Stimulated activated CD8-positive, alpha-beta memory T cell treated with anti-CD3 and anti-CD28 coated beads, Interleukin-15, amount 100 ng/mL, for 1 hour (primary cell): ENCODE measurements around the gene ITLN1.
"Not testable (repeated sequence)": the region's sequence is repeated elsewhere in the genome, so short reads cannot be mapped to it uniquely, and the experiment has no call there.

Source experiments
- DNase-seq: peaks from one replicate; pipeline ENCODE4 v3.0.0-alpha.2; 2020; ENCODE audit warnings: low read depth

ITLN1 gene

DNA sequence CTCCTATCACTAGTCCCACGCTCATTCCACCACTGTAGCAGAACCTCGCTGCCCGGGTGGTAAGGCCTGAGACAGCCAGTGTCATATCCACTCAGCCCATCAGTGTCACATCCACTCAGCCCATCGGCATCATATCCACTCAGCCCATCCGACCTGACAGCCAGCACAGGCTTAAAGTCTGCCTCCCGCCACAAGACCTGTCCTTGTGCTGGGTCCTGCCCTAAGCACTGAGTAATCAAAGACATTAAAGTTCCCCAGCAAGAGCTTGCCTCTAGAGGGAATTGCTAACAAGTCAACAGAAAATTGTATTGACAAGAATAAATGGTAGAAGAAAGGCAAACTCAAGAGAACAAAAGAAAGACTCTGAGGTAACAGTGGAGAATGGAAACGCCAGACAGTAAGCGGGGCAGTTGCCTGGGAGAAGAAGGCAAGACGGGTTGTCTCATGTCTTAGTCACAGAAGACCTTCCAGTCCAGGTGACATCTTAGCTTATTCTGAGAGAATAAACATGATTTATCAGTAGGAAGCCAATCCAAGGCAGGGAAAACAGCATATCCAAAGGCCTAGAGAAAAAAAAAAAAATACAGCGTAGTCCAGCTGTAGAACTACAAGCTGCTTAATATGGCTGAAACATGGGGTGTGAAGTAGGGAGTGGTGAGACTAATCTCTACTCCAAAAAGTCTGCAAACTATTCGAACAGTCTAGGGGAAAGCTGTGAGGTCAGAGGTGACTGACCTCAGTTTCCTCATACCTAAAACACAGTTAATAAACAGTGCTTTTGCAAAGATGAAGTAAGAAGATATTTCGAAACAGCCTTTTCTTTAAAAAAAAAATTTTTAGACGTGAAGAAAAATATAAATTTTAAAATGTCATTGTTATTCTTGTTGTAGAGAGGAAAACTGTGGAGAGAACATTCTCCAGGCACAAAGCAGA lies 1.1 kb downstream of the ITLN1 start:
- DNase-seq: no peak

DNA sequence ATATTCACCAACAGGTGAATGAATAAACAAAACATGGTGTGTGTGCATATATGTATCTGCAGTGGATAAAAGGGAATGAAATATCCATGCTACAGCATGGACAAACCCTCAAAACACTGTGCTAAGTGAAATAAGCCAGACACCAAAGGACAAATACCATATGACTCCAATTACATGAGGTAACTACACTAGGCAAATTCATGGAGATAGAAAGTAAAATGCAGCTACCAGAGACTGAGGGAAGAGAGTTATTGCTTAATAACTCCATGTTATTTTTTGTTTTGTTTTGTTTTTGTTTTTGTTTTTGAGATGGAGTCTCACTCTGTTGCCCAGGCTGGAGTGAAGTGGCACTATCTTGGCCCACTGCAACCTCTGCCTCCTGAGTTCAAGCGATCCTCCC lies 2.4 kb downstream of the ITLN1 start:
- DNase-seq: no peak

DNA sequence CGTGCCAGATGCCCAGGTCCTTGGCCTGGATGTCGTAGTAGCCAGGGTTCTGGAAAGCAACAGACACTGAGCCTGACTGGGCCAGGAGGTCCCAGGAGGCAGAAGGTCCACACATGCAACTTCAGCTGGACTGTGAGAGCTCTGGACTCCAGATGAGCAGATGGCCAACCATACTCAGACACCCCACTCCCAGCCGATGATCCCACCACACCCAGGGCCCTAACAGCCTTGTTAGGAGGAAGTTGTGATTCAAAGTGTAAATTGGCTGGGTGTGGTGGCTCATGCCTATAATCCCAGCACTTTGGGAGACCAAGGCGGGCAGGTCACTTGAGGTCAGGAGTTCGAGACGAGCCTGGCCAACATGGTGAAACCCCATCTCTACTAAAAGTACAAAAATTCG lies 3.7 kb downstream of the ITLN1 start:
- DNase-seq: not testable (repeated sequence)

DNA sequence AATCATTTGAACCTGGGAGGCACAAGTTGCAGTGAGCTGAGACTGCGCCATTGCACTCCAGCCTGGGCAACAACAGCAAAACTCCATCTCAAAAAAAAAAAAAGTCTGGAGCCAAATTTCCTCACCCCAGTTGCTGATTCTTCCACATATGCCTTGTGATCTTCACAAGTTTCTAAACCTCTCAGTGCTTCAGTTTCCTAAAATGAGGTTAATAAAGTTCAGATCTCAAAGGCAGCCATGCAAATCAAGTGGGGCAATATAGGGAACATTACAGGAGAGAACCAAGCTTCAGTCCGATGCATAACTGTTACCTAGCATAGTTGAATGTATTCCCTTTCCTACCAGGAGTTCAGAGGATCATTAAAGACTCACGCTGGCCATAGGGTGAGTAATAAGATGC lies 4.8 kb downstream of the ITLN1 start:
- no peak for DNase-seq

DNA sequence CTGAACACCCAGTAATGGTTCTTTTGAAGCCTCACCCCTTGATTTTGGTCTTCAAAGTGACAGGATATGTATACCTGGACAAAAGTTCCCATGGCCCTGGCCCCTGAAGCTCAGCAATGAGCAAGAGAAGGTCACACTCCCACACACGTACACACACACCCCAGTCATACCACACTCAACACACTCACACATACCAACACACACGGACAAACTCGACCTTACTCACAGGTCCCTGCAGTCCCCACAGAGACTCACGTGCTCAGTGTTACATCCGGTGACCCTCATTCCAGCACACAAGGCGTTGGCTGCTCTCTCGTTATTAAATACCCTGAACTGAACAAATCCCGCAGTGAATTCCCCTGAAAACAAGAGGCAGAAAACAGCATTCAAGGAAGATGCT lies 5.9 kb downstream of the ITLN1 start:
- DNase-seq: no peak

DNA sequence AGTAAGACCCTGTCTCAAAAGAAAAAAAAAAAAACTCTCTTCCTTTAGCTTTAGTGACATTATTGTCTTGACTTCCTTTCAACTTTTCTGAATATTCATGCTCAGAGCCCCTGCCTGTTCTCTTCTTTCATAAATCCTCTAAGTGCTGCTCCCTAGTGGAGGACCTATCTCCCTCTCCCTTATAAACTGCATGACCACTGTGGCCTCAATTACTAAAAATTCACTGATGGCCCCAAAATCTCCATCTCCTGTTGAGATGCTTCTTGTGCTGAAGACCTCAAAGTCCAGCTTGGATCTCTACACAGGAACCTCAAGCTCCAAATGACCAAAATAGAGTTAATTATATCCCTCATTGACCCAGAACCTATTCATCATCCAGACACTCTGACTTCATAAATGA lies 7.8 kb downstream of the ITLN1 start:
- no peak for DNase-seq

DNA sequence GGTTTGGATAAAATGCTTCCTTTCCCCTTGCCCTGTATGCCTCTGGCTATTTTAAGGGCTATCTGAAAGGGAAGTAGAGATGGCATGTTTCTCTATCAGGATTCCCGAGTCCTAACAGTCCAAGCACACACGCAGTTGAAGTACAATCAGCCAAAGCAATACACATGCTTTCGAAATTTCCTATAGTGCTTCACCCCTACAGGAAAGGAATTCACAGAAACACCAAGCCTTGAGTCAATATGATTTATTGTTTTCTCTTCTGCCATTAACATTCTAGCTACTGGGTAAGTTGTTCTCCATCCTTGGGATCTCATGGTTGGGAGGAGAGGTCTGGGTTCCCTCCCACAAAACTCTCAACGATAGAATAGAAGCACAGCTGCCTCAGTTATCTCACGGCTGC lies 8.7 kb downstream of the ITLN1 start:
- no peak for DNase-seq

DNA sequence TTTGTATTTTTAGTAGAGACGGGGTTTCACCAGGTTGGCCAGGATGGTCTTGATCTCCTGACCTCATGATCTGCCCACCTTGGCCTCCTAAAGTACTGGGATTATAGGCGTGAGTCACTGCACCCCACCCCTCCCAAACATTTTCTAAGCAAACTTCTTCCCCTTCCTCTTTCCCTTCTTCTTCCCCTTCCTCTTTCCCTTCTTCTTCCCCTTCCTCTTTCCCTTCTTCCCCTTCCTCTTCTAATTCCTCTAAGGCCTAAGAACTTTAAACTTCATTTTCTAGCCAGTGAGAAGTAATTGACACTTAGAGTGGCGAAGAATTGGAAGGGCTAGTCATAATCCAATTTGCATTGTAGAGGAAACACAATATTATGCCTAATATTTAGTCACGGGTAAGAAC lies 9.4 kb downstream of the ITLN1 start:
- DNase-seq: not testable (repeated sequence)

DNA sequence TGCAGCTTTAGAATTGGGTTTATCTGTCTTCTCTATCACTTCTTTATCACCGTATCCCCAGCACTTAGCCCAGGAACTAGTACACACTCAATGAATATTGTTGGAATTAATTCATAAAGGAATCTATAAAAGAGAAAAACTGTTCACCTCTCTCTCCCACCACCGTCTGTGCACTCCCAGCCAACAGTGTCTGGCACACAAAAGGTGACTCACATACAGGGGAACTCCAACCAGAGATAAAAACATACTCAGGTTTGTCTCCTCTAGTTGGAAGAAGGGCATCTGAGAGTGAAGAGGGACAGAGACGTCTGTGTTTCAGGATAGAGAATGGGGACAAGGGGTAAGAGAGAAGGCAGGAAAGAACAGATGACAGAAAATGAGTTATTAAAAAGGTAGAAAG lies 10.0 kb downstream of the ITLN1 start:
- DNase-seq: no peak

DNA sequence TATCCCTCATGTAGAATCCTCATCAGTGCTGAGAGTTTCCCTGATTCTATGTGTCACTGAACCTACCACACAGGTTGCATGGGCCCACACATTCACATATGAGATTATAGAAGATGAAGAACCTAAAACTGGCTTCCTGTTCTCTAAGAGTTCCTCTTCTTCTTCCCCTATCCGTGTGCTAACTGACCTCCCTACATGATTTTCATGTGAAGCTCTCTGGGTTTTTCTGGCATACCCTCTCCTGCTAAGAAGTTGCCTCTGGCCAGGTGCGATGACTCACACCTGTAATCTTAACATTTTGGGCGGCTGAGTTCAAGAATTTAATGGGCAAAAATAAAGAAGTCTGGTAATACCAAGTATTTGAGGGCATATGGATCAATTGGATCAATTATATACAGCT lies 16.8 kb downstream of the ITLN1 start:
- no peak for DNase-seq

DNA sequence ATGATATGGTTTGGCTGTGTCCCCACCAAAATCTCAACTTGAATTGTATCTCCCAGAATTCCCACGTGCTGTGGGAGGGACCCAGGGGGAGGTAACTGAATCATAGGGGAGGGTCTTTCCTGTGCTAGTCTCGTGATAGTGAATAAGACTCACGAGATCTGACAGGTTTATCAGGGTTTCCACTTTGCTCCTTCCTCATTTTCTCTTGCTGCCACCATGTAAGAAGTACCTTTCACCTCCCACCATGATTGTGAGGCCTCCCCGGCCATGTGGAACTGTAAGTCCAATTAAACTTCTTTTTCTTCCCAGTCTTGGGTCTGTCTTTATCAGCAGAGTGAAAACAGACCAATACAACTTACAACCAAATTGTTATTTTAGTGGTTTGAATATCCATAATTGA lies 17.3 kb downstream of the ITLN1 start:
- DNase-seq: not testable (repeated sequence)

DNA sequence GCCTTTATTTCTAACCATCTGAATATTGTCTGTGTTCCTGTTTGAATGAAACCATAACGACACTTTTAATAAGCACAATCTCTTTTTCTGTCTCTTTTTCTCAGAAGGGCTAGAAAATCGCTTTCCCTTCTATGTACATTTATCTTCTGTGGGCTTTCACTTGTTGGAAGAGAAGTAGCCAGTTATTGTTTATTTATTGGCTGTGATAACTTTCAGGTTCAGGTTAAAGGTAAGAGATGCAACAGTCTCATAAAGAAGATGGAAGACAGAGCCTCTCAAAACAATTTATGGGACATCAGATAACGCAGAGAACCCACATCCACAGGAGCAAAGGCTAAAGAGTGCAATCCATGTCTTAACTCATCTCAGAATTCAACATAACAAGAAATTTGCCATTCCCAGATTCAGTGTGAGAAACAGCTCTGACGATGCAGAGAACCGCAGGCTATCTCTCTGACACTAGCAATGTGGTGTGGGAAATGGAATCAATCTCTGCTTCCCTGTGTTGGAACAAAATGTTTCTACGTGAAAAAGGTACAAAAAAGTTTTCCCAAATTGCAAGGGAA lies 18.2 kb downstream of the ITLN1 start:
- no peak for DNase-seq

DNA sequence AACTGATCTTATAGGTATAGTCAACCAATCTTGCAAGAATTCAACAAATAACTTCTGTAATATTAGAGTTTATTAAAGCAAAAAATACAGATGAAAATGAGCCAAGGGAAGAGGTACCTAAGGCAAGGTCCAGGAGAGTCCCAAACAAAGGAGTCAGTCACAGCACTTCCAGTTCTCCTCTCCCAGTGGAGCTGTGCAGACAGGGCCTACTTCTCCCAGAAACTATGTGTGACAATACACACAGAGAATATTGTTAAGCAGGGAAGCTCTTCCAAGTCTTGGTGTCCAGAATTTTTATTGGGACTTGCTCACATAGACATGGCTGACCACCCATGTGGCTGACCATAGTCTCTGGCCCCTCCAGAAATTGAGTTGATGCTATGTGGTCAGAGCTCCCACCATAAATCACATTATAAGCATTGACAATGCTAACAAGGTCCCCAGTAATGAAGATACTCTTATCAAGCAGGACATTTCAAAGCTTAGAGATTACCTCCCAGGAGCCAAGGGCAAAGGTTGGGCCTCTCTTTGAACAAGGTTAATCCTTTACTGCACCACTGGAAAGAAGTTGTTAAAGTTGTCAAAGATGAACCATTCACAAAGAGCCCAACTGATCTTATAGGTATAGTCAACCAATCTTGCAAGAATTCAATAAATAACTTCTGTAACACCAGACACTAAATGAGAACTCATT lies 18.8 kb downstream of the ITLN1 start:
- no peak for DNase-seq

DNA sequence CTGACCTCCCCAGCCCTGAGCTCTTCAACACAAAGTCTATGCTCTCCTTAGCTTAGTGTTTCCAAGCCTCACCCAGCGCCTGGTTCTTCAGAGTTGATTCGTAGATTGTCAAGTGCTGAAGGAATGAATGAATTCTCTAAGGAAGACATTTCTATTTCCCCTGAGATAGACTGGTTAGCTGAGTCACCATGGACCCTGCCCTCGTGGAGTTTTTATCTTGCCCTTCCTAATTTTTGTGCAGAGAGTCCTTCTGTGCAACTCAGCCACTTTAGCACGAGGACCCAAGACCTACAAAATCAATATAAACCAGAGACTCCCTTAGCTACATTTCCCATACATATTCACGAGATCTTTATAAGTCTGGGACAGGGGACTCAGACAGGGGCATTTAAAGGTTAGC lies 19.6 kb downstream of the ITLN1 start:
- no peak for DNase-seq

DNA sequence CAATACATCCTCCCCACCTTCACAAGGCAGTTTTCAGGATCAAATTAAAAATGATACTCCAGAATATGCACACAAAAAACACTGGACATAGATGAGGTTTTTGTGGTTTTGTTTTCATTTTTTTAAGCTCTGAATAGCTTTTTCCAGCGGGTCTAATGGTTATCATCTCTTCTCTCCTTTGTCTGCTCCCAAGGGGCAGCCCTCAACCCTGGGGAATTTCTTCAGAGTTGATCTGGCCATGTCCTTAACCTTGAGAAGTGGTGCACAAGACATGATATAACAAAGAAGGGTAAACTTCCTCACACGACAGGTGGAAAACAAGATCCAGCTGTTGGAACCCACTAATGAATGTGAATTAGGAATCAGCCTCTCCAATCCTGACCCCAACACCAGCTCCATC lies 20.8 kb downstream of the ITLN1 start:
- no peak for DNase-seq

DNA sequence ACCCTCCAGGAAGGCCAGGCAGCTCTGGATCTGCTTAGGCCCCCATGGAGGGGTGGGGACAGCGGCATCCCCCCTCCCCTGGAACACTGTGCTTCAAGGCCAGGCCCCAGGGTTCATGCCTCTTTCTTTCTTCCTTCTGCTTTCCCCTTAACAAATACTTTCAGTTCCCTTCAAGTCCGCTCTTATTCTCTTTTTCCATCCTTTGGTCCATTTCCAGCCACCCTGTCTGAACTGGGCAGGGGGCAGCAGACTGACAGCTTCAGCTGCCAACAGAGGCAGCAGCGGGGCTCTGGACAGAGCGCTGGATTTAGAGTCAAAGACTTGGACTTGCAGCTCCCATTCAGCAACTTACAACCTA lies 21.2 kb downstream of the ITLN1 start:
- no peak for DNase-seq

DNA sequence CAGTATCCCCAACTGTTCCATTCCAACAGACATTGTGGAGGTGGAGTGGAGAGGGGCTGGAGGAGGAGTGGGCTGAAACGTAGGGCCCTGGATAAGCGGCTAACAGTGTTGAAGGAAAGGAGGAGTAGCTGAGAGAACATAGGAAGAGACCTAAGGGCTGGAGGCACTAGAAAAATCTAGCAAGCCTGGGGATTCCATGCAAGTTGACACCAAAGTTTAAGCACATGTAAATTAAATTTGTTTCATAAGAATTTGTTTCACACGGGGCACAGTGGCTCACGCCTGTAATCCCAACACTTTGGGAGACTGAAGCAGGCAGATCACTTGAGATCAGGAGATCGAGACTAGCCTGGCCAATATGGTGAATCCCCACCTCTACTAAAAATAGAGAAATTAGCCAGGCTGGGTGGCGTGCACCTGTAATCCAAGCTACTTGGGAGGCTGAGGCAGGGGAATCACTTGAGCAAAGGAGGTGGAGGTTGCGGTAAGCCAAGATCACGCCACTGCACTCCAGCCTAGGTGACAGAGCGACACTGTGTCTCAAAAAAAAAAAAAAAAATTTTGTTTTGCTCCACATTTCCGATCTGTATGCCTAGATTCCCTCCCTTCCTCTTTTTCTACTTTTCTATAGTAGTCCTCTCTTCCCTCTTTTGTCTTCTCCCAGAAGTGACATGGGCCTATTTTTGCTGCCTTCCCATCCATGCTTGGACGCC lies 21.8 kb downstream of the ITLN1 start:
- DNase-seq: no peak

DNA sequence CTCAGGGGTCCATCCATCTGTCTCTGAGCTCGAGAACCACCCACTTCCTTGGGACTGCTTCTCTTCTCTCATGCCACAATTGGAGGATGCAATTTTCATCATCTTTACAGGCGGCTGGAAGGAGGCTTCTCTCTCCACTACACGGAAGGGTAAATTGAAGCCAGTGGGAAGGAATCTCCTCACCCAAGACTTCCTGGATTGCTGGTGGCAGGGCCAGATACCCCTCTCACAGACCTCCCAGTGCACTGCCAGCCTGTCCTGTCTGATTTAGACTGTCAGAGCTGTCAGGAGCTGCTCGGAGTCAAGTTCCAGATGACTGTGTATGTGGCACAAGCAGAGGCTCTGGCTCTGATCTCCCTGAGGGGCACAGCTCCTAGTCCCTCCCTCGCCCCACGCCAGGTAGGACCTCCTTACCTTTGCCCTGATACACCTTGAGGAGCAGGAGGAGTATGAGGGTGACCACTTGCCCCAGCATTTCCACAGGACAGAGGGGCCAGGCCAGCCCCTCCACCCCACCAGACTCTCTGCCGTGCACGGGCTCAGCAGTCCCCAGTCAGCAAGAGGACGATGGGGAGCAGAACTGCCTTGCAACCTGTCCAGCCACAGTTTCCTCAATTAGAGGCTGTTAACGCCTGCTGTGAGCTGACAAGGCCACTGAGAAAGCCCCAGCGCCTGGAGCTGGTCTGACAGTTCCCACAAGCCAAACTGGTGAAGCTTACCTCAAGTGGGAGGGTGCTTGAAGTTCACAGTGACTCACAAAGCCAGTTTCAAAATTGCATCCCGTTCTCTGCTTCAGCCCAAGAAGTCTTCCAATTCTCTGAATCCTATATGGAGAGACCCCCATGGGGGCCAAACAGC lies 22.5 kb downstream of the ITLN1 start, which contains the start of gene CD244:
Gene CD244 (minus strand): TSS at position 685 of the 858 bp plus-strand sequence. CDS start 210 bp downstream, at position 475.
- no peak for DNase-seq

DNA sequence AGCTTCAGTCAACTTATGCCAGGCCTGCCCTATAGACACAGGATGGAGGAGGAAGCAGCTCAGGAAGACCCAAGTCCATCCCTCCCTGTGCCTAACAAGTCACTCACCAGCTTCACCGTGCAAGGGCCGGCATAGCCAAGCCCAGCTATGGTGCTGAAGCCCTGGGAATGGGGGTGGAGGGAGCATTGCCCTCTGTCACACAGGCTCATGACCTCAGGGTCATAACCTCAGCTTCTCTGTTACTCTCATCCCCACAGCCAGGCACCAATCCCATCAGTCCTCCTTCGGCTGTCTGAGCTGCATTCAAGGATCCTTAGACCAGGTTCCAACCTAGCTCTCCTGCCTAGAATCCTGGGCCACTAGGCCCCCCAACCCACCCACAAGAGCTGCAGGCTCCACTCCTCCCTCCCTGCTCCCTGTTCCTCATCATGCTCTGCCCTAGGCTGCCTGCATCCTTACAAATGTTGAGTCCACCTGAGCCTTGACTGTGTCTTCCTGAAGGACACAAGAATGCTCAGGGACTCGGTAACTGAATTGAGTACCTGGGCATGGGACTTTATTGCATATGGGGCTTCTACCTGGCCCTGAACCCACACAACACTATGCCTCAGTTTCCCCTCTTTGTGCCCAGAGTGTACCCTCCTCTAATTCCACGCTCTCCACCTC lies 24.0 kb downstream of the ITLN1 start:
- DNase-seq: no peak

DNA sequence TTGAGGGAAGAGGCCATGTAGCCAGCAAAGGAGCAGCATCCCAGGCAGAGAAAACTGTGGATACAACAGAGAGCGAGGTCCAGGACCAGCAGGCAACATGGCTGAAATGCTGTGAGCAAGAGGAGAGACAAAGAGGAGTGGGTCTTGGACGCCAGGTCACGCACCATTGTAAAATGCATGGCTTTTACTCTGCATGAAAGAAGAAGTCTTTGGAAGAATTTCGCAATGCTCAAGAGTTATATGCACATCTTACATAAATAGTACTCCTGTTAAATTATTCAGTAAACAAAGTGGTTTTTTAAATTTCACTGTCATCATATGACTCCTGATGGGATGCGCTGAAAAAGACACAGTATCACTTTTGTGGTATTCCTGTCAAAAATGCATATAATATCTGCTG lies 25.8 kb downstream of the ITLN1 start:
- DNase-seq: no peak

DNA sequence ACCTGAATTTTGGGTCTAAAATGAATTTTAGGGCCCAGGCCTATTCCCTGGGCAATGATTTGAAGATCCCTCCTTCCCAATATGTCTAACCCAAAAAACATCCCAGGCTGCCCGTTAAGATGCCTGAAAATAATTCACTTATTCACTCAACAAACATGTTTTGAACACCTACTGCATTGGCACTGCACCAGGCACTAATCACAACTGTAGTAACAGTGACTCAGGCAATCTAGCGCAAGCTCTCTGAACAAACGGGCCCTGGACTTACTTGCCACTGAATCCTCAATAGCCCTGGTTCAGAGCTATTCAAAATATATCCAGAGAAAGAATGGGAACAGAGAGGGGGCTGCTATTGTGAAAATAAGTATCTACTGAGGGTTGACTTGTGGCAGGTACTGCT lies 26.5 kb downstream of the ITLN1 start:
- DNase-seq: no peak
